Osteocyte (in vitro differentiated cells): ENCODE results near the gene MLLT3. TPM values are rescaled to one million over a fixed set of nuclear protein-coding genes. Genes with fewer than 3 reads are reported as not detected.
A peak's percentile ranks its signal among the peaks of the same experiment; 100 is the strongest.

Source experiments
- DNase-seq: peaks from one replicate; pipeline ENCODE4 v3.0.0; 2021; ENCODE audit warnings: mixed read lengths; ENCODE audit not compliant: unreplicated experiment; ENCODE audit errors: extremely low spot score
- H3K27ac Mint-ChIP-seq: one replicate; pipeline ENCODE4 v1.8.0; 2021; ENCODE audit warnings: mild to moderate bottlenecking, mixed read lengths; ENCODE audit not compliant: unreplicated experiment
- H3K27me3 Mint-ChIP-seq: one replicate; pipeline ENCODE4 v1.8.0; 2021; ENCODE audit warnings: mixed read lengths; ENCODE audit not compliant: unreplicated experiment
- H3K36me3 Mint-ChIP-seq: one replicate; pipeline ENCODE4 v1.8.0; 2021; ENCODE audit warnings: mixed read lengths; ENCODE audit not compliant: unreplicated experiment
- H3K4me1 Mint-ChIP-seq: one replicate; pipeline ENCODE4 v1.8.0; 2021; ENCODE audit warnings: mixed read lengths; ENCODE audit not compliant: unreplicated experiment
- H3K4me3 Mint-ChIP-seq: one replicate; pipeline ENCODE4 v1.8.0; 2021; ENCODE audit warnings: mild to moderate bottlenecking, moderate library complexity, mixed read lengths; ENCODE audit not compliant: unreplicated experiment
- H3K9me3 Mint-ChIP-seq: one replicate; pipeline ENCODE4 v1.8.0; 2021; ENCODE audit warnings: mixed read lengths; ENCODE audit not compliant: unreplicated experiment
- CTCF ChIP-seq: fragments of 200-600 bp; sonication (generic); IDR thresholded peaks from 2 replicates; pipeline ENCODE4 v1.5.0; 2021; ENCODE audit warnings: antibody characterized with exemption, mild to moderate bottlenecking, moderate library complexity
- total RNA-seq: library from RNA; stranded (reverse); gene quantifications from 2 replicates; pipeline ENCODE4 v1.2.1, GENCODE V29; 2021

MLLT3 gene
- total RNA-seq, 1 donor from 2014 or later: 19.5 TPM

DNA sequence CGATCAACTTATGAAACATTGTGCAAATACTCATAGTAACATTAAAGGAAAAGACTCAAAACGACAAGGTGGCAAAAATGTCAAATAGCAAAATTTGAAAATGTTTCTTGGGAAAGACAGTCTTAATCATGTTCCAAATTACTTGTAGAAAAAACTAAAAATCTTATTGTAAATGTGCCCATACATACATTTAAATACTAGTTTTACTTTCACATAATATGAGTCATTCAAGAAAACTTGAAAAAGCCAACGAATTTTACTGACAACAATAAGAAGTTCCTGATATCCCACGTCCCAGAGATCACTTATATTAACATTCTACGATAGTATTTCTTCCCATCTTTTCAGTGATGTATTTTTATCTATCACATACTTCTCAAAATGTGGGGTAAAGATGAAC, 13.7 kb downstream of the MLLT3 start:
- no peak overlapping the region for H3K4me3 Mint-ChIP-seq
- no peak for DNase-seq
- no peaks in the 10 kb centered on the region for H3K27me3 Mint-ChIP-seq
- H3K27ac Mint-ChIP-seq: no peak overlapping the region
- no peaks in the 10 kb centered on the region for H3K9me3 Mint-ChIP-seq
- H3K4me1 Mint-ChIP-seq: peaks cover 64% of the 10 kb centered on the region
- H3K36me3 Mint-ChIP-seq: peaks cover 2% of the 10 kb centered on the region
- no peak for TF ChIP-seq CTCF

- Mint-ChIP-seq H3K27me3 (no peaks in the 10 kb centered on the region), H3K27ac (no peak overlapping the region), H3K4me3 (no peak overlapping the region), H3K36me3 (peaks cover 2% of the 10 kb centered on the region), H3K4me1 (peaks cover 68% of the 10 kb centered on the region), H3K9me3 (no peaks in the 10 kb centered on the region)
- TF ChIP-seq CTCF: no peak
- DNase-seq: no peak
Measured at GRCh38 chr9:20606652-20607051, 15.6 kb downstream of the MLLT3 start.

- DNase-seq: no peak
- no peaks in the 10 kb centered on the region for H3K9me3 Mint-ChIP-seq
- TF ChIP-seq CTCF: no peak
- H3K27me3 Mint-ChIP-seq: no peaks in the 10 kb centered on the region
- H3K27ac Mint-ChIP-seq: peak overlapping the region; percentile 86
- H3K4me3 Mint-ChIP-seq: peak overlapping the region; percentile 61
- H3K36me3 Mint-ChIP-seq: peaks cover 5% of the 10 kb centered on the region
- peaks cover 64% of the 10 kb centered on the region for H3K4me1 Mint-ChIP-seq
Measured at GRCh38 chr9:20604562-20604961, 17.7 kb downstream of the MLLT3 start.

DNA sequence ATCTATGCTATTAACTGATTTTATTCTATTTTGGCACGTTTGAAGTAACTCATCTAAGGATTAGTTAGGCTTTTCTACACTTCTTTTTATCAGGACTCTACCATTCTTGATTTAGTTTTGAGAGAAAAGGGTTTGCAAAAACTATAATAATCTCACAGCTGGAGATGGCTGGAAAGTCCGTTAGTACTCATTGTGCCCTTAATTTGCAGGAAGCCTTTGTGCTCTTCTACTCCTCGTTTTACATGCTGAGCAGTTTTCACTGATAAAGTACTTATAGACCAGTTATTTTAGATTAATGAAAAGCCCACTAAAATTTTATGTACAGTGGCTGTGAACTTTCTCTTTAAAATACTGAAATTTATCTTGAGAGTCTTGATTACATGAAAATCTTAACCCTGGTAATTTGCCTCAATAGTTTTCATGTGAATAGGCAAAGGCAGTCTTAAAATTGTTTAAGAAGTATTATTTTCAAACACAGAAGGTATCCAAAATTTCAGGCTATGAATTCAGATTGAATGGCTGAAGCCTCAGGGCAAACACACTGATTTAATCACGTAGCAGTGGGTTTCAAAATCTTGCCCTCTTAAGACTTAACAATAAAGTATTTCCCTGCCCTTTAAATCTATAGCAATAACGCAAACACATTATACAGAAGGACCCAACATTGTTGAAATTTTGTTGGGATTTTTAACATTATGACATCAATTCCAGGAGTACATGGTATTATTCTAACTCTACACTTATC, 18.6 kb downstream of the MLLT3 start:
- Mint-ChIP-seq H3K4me1 (peaks cover 65% of the 10 kb centered on the region), H3K9me3 (no peaks in the 10 kb centered on the region), H3K36me3 (peaks cover 6% of the 10 kb centered on the region), H3K27me3 (no peaks in the 10 kb centered on the region), H3K27ac (peak overlapping the region; percentile 86), H3K4me3 (peak overlapping the region; percentile 6)
- no peak for TF ChIP-seq CTCF
- DNase-seq: no peak

- no peaks in the 10 kb centered on the region for H3K27me3 Mint-ChIP-seq
- no peak overlapping the region for H3K27ac Mint-ChIP-seq
- H3K9me3 Mint-ChIP-seq: no peaks in the 10 kb centered on the region
- TF ChIP-seq CTCF: no peak
- DNase-seq: no peak
- H3K36me3 Mint-ChIP-seq: peaks cover 8% of the 10 kb centered on the region
- no peak overlapping the region for H3K4me3 Mint-ChIP-seq
- peaks cover 57% of the 10 kb centered on the region for H3K4me1 Mint-ChIP-seq
Measured at GRCh38 chr9:20601292-20601691, 21.0 kb downstream of the MLLT3 start.
